Brain microvascular endothelial cell (primary cell): ENCODE data around the gene BCL6.

Experiments used
- DNase-seq: peaks from one replicate; pipeline ENCODE4 v3.0.0-alpha.2; 2020
- H3K27ac ChIP-seq: fragments of 250-450 bp; sonication (Bioruptor Pico); 2 replicates; pipeline ENCODE4 v1.5.1; 2020; ENCODE audit warnings: mild to moderate bottlenecking, moderate library complexity
- H3K27me3 ChIP-seq: fragments of 250-450 bp; sonication (Bioruptor Pico); replicated peaks from 2 replicates; pipeline ENCODE4 v1.5.1; 2020; ENCODE audit warnings: mild to moderate bottlenecking
- H3K36me3 ChIP-seq: fragments of 250-450 bp; sonication (Bioruptor Pico); replicated peaks from 2 replicates; pipeline ENCODE4 v1.5.1; 2020; ENCODE audit warnings: mild to moderate bottlenecking
- H3K4me3 ChIP-seq: 2 replicates; pipeline ENCODE4 v1.5.1; 2011; ENCODE audit warnings: low read depth, mild to moderate bottlenecking, control low read depth, low read length, moderate library complexity
- in situ Hi-C: cut with HindIII; loops from 2 replicates; pipeline ENCODE4 v1.10.0; 2017; ENCODE audit warnings: low sequenced_read_pairs, low pct_ligation_motif_present
- TF ChIP-seq, protein P1 (sequence below): IDR thresholded peaks from 2 replicates; pipeline ENCODE4 v1.5.1; 2011; ENCODE audit warnings: low read depth, mild to moderate bottlenecking, moderate library complexity, low read length, control low read depth, inconsistent platforms; ENCODE audit errors: missing control alignments

BCL6 gene

DNA sequence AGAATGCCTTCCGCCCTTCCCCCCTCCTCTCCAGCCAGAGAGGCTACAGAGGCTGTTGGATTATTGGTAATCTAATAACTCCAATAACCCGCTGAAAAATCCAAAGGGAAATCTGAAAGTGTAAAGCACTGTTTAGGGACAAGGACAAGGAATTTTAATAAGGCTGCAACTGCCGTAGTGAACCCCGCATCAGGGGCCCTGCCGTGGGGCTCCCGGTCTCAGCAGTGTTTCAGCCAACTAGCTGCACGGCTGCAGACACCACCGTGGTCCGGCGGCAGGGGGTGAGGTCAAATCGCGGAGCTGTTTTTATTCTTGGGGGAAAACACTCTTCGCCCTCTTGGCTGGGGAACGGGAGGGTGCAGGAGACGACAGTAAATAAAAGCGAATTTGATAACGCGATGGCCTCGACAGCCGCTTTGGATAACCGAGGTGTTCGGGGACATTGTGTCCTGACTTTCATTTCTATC is 6.1 kb downstream of the BCL6 start:
- H3K27ac ChIP-seq: peak overlapping the region; percentile 95
- TF ChIP-seq, protein P1, sequence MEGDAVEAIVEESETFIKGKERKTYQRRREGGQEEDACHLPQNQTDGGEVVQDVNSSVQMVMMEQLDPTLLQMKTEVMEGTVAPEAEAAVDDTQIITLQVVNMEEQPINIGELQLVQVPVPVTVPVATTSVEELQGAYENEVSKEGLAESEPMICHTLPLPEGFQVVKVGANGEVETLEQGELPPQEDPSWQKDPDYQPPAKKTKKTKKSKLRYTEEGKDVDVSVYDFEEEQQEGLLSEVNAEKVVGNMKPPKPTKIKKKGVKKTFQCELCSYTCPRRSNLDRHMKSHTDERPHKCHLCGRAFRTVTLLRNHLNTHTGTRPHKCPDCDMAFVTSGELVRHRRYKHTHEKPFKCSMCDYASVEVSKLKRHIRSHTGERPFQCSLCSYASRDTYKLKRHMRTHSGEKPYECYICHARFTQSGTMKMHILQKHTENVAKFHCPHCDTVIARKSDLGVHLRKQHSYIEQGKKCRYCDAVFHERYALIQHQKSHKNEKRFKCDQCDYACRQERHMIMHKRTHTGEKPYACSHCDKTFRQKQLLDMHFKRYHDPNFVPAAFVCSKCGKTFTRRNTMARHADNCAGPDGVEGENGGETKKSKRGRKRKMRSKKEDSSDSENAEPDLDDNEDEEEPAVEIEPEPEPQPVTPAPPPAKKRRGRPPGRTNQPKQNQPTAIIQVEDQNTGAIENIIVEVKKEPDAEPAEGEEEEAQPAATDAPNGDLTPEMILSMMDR: no peak
- H3K4me3 ChIP-seq: peak overlapping the region; percentile 65
- peaks cover 3% of the 10 kb centered on the region for H3K36me3 ChIP-seq
- in situ Hi-C loops: loop anchor here (25.0 kb wide), 3 partner anchors 548 to 948 kb away; no protein-coding TSS in a partner anchor
- no peaks in the 10 kb centered on the region for H3K27me3 ChIP-seq
- no peak for DNase-seq

DNA sequence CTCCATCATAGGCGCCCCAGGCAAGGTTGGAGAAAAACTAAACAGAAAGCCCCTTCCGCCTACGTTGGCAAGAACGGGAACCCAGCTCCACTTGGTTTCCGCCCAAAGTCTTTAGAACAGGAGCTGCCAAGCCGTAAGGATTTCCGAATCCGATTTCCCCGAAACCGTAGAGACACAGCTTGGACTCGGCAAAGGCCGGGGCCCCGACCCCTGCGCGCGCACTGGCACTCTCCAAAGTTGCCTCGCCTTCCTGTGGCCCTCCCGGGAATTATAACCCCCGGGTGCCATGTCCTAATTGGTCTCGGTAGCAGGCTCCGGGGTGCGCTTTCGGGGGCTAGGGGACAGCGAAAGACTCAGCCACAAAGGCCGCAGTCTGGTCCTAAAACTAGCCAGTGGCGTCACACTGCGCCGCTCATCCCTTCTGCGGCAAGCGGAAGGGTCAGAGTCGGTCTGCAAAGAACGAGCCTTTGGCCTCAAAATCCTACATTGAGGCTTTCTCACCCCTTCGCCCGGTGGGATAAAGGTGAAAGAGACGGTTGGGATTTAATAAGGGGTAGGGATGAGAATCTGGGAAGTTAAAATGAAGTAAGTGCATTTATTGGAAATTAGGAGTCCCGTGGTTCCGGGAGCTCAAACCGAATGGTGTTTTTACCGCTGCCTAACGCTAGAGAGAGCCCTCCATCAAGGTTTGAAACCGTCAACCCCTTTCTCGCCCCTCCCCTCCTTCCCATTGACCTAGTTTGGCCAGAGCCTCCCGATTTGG is 6.8 kb downstream of the BCL6 start:
- H3K27ac ChIP-seq: peak overlapping the region; percentile 95
- TF ChIP-seq, protein P1: peak; percentile 80
- in situ Hi-C loops: loop anchor here (25.0 kb wide), 3 partner anchors 549 to 949 kb away; no protein-coding TSS in a partner anchor
- H3K27me3 ChIP-seq: no peaks in the 10 kb centered on the region
- DNase-seq: peak; percentile 84
- peaks cover 4% of the 10 kb centered on the region for H3K36me3 ChIP-seq
- H3K4me3 ChIP-seq: peak overlapping the region; percentile 65

DNA sequence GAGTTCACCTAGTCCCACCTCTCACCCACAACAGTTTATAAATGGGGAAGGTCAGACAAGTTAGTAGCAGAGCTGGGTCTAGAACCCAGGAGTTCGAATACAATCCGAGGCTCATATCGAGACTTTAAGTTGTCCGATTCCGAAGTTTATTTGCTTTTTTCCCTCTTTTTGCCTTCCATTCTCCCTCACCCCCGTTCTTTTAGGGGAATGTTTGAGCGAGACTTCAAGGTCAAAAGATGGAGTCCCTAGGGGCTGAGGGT is 7.3 kb downstream of the BCL6 start:
- DNase-seq: no peak
- TF ChIP-seq, protein P1: no peak
- Histone ChIP-seq H3K4me3 (peak overlapping the region; percentile 65), H3K27me3 (no peaks in the 10 kb centered on the region), H3K36me3 (peaks cover 8% of the 10 kb centered on the region), H3K27ac (peak overlapping the region; percentile 95)
- in situ Hi-C loops: loop anchor here (25.0 kb wide), 3 partner anchors 549 to 949 kb away; no protein-coding TSS in a partner anchor

DNA sequence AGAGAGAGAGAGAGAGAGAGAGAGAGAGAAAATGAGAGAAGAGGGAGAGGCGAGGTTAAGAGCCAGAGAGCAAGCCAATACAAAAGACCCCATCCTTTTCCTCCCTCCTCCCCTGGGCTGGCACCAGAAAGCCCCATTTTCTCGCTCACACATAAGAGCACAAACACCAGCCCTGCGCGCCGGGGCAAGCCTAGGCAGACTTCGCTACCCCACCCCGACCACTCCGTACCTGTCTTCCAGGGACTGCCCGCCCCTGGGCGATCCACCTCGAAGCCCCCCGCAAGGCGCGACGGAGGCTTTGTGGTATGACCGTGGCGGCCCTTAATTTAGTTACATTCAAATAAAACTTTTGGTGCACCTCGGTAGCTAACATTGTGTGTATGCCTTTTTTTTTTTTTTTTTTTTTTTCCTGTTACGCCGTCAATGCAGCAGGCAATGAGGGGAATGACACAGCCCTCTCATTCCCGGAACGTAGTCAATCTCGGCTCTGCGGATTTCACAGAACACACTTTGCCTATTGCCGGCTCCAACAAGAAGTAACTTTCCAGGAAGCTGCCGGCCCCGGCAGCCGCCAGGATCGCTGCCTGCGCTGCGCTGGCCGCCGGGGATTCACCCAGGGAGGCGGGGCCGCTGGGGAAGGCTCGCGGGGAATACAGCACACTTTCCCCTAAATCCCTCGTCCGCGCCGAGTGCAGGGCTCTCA is 7.7 kb downstream of the BCL6 start:
- peak overlapping the region; percentile 95 for H3K27ac ChIP-seq

DNA sequence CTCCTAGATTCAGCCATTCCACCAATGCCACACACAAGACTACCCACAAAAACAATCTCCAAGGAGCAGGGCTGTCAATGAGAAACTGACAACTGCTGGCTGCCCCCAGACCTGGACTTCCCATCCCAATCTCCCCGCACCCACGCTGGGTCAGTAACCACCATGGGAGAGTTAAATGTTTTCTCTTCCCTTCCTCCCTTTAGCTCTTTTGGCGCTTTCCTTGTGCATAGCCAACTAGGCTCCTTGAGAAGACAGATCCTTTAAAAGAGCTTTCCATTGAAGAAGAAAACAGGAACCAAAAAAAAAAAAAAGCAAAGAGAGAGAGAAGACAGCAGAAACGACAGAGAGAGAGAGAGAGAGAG is 8.3 kb downstream of the BCL6 start:
- no peak overlapping the region for H3K27ac ChIP-seq
- H3K36me3 ChIP-seq: peaks cover 10% of the 10 kb centered on the region
- no peak for DNase-seq
- H3K27me3 ChIP-seq: no peaks in the 10 kb centered on the region
- TF ChIP-seq, protein P1: no peak
- in situ Hi-C loops: loop anchor here (25.0 kb wide), 3 partner anchors 550 to 950 kb away; no protein-coding TSS in a partner anchor
- peak overlapping the region; percentile 65 for H3K4me3 ChIP-seq

More for the DNA sequence above, 7.7 kb downstream of the BCL6 start:
- H3K27me3 ChIP-seq: no peaks in the 10 kb centered on the region
- H3K4me3 ChIP-seq: peak overlapping the region; percentile 65
- TF ChIP-seq, protein P1: peak; percentile 34
- in situ Hi-C loops: loop anchor here (25.0 kb wide), 3 partner anchors 550 to 950 kb away; no protein-coding TSS in a partner anchor
- DNase-seq: peak; percentile 64
- H3K36me3 ChIP-seq: peaks cover 8% of the 10 kb centered on the region
